Lower lobe of right lung (tissue), 2 donors: ENCODE measurements around the gene LAMTOR2. TPM values are rescaled to one million over a fixed set of nuclear protein-coding genes. Genes with fewer than 3 reads are reported as not detected.

Experiments used
- ATAC-seq, 2 donors: fragments of 200-7000 bp; cut with Tn5 transposase; one replicate each; pipeline ENCODE4 v1.9.1; 2020 to 2022; ENCODE audit warnings: mild to moderate bottlenecking in 2 of 2, moderate library complexity in 2 of 2
- DNase-seq: peaks from one replicate; pipeline ENCODE4 v3.0.0-alpha.2; 2020
- H3K27ac ChIP-seq: fragments of 200-600 bp; one replicate; pipeline ENCODE4 v1.8.0; 2022
- H3K27me3 ChIP-seq: fragments of 200-600 bp; one replicate; pipeline ENCODE4 v1.8.0; 2022; ENCODE audit warnings: low read depth
- H3K36me3 ChIP-seq: fragments of 200-600 bp; one replicate; pipeline ENCODE4 v1.8.0; 2022; ENCODE audit warnings: mild to moderate bottlenecking
- H3K4me1 ChIP-seq: fragments of 200-600 bp; one replicate; pipeline ENCODE4 v1.8.0; 2022
- H3K4me3 ChIP-seq: fragments of 200-600 bp; one replicate; pipeline ENCODE4 v1.8.0; 2022; ENCODE audit warnings: mild to moderate bottlenecking
- H3K9me3 ChIP-seq: fragments of 200-600 bp; one replicate; pipeline ENCODE4 v1.8.0; 2022
- CTCF ChIP-seq: fragments of 200-600 bp; IDR thresholded peaks from one replicate; pipeline ENCODE4 v1.8.0; 2022; ENCODE audit warnings: antibody characterized with exemption, mild to moderate bottlenecking
- intact Hi-C: fragments of 100-400 bp; cut with DNase I; formaldehyde crosslinking; loops from one replicate; pipeline ENCODE4 v1.11.0; 2022
- total RNA-seq: library from RNA; stranded (reverse); fragmentation: NEBNext Ultra II Directional; extraction: Animal tissue kit (Norgen Biotek cat#: 25700); gene quantifications from one replicate; pipeline ENCODE4 v1.2.1, GENCODE V29; 2021
- donor health status: DM: no; HTN: yes; CAD: no; lungs with severe emphysema.

LAMTOR2 gene
- total RNA-seq, 1 donor from 2014 or later = 66.5 TPM

- intact Hi-C loops = no loop called here
- Histone ChIP-seq H3K4me3 (peak overlapping the region; percentile 58), H3K27ac (peak overlapping the region; percentile 75), H3K4me1 (peaks cover 23% of the 10 kb centered on the region), H3K9me3 (no peaks in the 10 kb centered on the region), H3K36me3 (no peaks in the 10 kb centered on the region), H3K27me3 (no peaks in the 10 kb centered on the region)
- ATAC-seq = peak; percentile 69 to 74
- no peak for TF ChIP-seq CTCF
- peak; percentile 64 for DNase-seq
Measured at GRCh38 chr1:156076609-156077429, 22.2 kb downstream of the LAMTOR2 start.

DNA sequence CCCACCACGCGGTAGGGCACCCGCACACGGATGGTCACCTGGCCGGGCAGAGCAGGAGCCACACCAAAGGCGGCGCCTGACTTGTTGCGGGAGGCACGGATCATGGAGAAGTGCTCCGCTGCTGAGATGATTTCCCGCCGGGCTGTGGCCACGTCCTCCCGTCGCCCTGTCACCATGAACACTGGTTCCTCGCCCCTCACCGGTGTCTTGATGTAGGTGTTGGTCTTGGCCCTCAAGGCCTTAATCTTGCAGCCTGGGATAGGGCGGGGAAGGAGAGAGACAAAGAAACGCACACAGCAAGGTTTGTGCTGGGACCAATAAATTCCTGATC is 22.8 kb downstream of the LAMTOR2 start:
- no peaks in the 10 kb centered on the region for H3K27me3 ChIP-seq
- no peak for ATAC-seq
- no peak for DNase-seq
- H3K4me3 ChIP-seq = peak overlapping the region; percentile 58
- H3K4me1 ChIP-seq = peaks cover 27% of the 10 kb centered on the region
- H3K27ac ChIP-seq = peak overlapping the region; percentile 75
- H3K36me3 ChIP-seq = no peaks in the 10 kb centered on the region
- intact Hi-C loops = no loop called here
- no peak for TF ChIP-seq CTCF
- no peaks in the 10 kb centered on the region for H3K9me3 ChIP-seq

DNA sequence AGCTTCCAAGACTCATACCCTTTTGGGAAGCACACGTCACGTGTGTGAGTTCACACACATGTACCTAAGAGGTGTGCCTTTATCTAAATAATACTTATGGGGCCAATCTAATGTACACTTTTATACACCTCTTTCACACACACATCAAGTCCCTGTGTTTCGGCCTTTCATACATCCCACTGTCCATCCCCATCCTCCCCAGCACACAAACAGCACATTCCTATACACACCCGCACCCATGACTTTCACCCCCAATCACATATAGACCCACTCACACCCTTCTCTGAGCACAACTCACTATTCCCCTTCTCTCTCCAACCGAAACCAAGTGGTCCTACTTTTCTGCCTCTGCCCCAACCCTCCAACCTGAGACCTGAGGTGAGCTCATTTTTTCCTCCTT is 24.1 kb downstream of the LAMTOR2 start:
- H3K4me1 ChIP-seq = peaks cover 37% of the 10 kb centered on the region
- ATAC-seq = no peak
- intact Hi-C loops = no loop called here

DNA sequence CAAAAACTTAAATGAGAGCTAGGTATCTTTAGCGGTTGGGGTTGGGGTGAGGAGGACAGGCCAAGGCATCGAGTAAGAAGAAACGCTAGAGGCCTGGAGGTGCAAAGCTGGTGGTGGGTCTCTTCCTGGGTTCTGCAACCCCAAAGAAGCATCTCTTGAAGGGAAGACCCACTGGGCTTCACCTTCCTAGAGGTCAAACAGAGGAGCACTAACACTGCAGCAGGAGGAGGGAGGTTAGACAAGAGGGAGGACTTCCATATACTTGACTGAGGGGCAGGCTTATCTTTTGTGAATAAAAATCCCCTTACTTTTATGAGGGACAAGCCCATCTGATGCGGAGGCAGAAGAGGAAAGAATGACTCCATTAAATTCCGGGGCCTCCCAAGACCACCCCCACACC is 25.2 kb downstream of the LAMTOR2 start:
- DNase-seq (no peak), ATAC-seq (no peak)
- H3K9me3 ChIP-seq = no peaks in the 10 kb centered on the region
- no peaks in the 10 kb centered on the region for H3K36me3 ChIP-seq
- no peak for TF ChIP-seq CTCF
- no peaks in the 10 kb centered on the region for H3K27me3 ChIP-seq
- no peak overlapping the region for H3K27ac ChIP-seq
- intact Hi-C loops = no loop called here
- H3K4me3 ChIP-seq = no peak overlapping the region
- peaks cover 37% of the 10 kb centered on the region for H3K4me1 ChIP-seq

More for the DNA sequence above, 24.1 kb downstream of the LAMTOR2 start:
- Histone ChIP-seq H3K27me3 (no peaks in the 10 kb centered on the region), H3K4me3 (no peak overlapping the region), H3K9me3 (no peaks in the 10 kb centered on the region), H3K36me3 (no peaks in the 10 kb centered on the region), H3K27ac (no peak overlapping the region)
- no peak for DNase-seq
- no peak for TF ChIP-seq CTCF

- intact Hi-C loops = no loop called here
- no peak overlapping the region for H3K4me3 ChIP-seq
- peaks cover 31% of the 10 kb centered on the region for H3K4me1 ChIP-seq
Measured at GRCh38 chr1:156080241-156080862, 25.8 kb downstream of the LAMTOR2 start.

More at GRCh38 chr1:156080241-156080862, 25.8 kb downstream of the LAMTOR2 start:
- no peak for TF ChIP-seq CTCF
- no peak for ATAC-seq
- DNase-seq = no peak
- Histone ChIP-seq H3K27ac (no peak overlapping the region), H3K9me3 (no peaks in the 10 kb centered on the region), H3K36me3 (no peaks in the 10 kb centered on the region), H3K27me3 (no peaks in the 10 kb centered on the region)
